SIG-M5 treated with dmso at 0.1 percent for 504 hours (cell line): Measurements from ENCODE around the gene ZNF683.

ENCODE experiments used
- DNase-seq: peaks from one replicate; lab custom pipeline; 2025; ENCODE audit not compliant: unreplicated experiment; lab: John Stamatoyannopoulos, UW

ZNF683 gene

GRCh38 chr1:26359981-26360806 lies 12.4 kb downstream of the ZNF683 start:
- no peak for DNase-seq

GRCh38 chr1:26358411-26359384 lies 13.9 kb downstream of the ZNF683 start:
- peak; percentile 10 for DNase-seq

- no peak for DNase-seq
Measured at GRCh38 chr1:26357121-26357602, 15.4 kb downstream of the ZNF683 start.

GRCh38 chr1:26356106-26356505 lies 16.4 kb downstream of the ZNF683 start:
- no peak for DNase-seq

GRCh38 chr1:26354972-26355371 lies 17.6 kb downstream of the ZNF683 start:
- DNase-seq = no peak

GRCh38 chr1:26353976-26354820 lies 18.4 kb downstream of the ZNF683 start, which contains the start of gene CRYBG2:
Gene CRYBG2, minus strand, starts transcription at chr1:26354130. Its CDS starts 7,473 bp downstream, at chr1:26346657.
- DNase-seq = peak; percentile 30

- no peak for DNase-seq
Measured at GRCh38 chr1:26353210-26353859, 19.2 kb downstream of the ZNF683 start.

- no peak for DNase-seq
Measured at GRCh38 chr1:26352338-26352679, 20.2 kb downstream of the ZNF683 start.

GRCh38 chr1:26351590-26352337 lies 20.8 kb downstream of the ZNF683 start:
- DNase-seq = no peak

GRCh38 chr1:26350701-26351589 lies 21.6 kb downstream of the ZNF683 start:
- DNase-seq = no peak

GRCh38 chr1:26350343-26350700 lies 22.2 kb downstream of the ZNF683 start:
- no peak for DNase-seq

GRCh38 chr1:26349877-26350244 lies 22.7 kb downstream of the ZNF683 start:
- no peak for DNase-seq

GRCh38 chr1:26349188-26349876 lies 23.2 kb downstream of the ZNF683 start:
- DNase-seq = no peak

GRCh38 chr1:26346274-26347033 lies 26.1 kb downstream of the ZNF683 start:
- DNase-seq = no peak

GRCh38 chr1:26345718-26346117 lies 26.8 kb downstream of the ZNF683 start:
- DNase-seq = no peak

GRCh38 chr1:26344147-26344920 lies 28.2 kb downstream of the ZNF683 start:
- DNase-seq = no peak

GRCh38 chr1:26340047-26340481 lies 32.5 kb downstream of the ZNF683 start:
- DNase-seq = no peak
